NCI-H524 treated with DMSO at 0.1 percent for 48 hours (cell line): ENCODE data around the gene SLC17A4.

Experiments used
- DNase-seq: peaks from one replicate; lab custom pipeline; 2025; lab: John Stamatoyannopoulos, UW

Gene SLC17A4

DNA sequence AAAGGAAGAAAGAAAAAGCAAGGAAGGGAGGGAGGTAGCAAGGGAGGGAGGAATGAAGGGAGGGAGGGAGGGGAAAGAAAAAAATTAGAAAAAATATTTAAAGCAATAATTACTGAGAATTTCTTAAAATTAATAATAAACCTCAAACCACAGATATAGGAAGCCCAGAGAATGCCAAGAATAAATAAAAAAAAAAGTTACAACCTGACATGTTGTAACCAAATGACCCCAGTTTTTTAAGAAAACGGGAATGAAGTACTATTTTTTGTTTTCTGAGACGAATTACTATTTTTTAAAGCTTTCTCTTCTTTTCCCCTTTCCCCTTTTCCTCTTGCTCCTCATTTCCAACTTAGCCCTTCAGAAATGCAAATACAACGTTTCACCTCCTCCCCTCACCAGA lies 60.7 kb downstream of the SLC17A4 start:
- DNase-seq: no peak

GRCh38 chr6:25816252-25816651 lies 61.7 kb downstream of the SLC17A4 start:
- no peak for DNase-seq

DNA sequence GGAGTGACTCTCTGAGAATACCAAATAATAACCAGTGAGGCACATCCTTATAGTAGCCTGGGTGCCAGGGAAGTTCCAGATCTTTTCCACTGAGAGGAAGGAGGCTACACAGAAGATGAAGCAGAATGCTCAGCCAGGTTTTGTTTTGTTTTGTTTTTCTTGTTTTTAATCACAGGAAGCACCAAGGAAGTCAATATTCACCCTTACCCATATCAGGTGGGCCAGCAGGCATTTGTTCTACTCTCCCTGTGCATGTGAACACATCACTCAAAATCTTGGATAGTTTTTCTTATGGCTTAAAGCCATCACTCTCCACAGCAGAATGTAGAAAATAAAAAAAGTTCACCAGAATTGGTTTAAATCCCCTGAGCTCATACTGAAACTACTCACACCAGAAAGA lies 66.8 kb downstream of the SLC17A4 start:
- no peak for DNase-seq

DNA sequence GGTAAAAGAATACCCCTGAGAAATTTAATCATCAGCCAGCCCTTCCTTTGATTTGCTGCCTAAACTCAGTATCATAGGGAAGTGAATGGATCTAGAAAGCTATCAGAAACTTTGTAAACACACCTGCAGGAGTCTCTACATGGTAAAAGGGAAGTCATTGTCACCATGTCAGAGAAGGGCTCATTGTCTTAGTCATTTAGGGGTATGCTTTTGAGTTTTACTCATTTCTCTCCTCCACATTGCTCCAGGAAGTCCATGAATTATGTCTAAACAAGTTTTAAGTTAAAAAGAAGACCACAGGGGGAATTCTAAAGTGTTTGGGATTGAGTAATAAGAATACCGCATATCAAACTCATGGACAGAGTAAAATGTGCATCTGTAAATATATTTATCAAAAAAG lies 74.8 kb downstream of the SLC17A4 start:
- DNase-seq: no peak

GRCh38 chr6:25830458-25830857 lies 75.9 kb downstream of the SLC17A4 start:
- no peak for DNase-seq
